A549 (cell line): ENCODE data around the gene ZNF654.
"Not testable (repeated sequence)": the region's sequence is repeated elsewhere in the genome, so short reads cannot be mapped to it uniquely, and the experiment has no call there.

Experiments
- CHD2 ChIP-seq: fragments of 150-350 bp; IDR thresholded peaks from 2 replicates; pipeline ENCODE4 v1.6.1; 2014; ENCODE audit warnings: low read length; ENCODE audit not compliant: partially characterized antibody
- CTCF ChIP-seq: fragments of >200 bp; sonication (Bioruptor Twin); formaldehyde crosslinking; IDR thresholded peaks from 3 replicates; pipeline ENCODE4 v1.5.1; 2016
- RFX5 ChIP-seq: fragments of 450-650 bp; IDR thresholded peaks from 2 replicates; pipeline ENCODE4 v1.7.1; 2014; ENCODE audit warnings: antibody characterized with exemption, mild to moderate bottlenecking, moderate library complexity

- not testable (repeated sequence) for TF ChIP-seq CTCF, CHD2, RFX5
Measured at GRCh38 chr3:88015656-88016055, 43.4 kb upstream of the ZNF654 start.
